ENCODE data around the gene DIAPH2. TPM values are rescaled to one million over a fixed set of nuclear protein-coding genes. Genes with fewer than 3 reads are reported as not detected.

The DIAPH2 gene
- total and polyA plus RNA-seq, 2 of the 13 experiments (the other 11 are each of a cell fraction or from before 2014, with no cell fraction given): 2.1 to 8.5 TPM

- POLR2A ChIA-PET: no interaction called here
Observed at GRCh38 chrX:97622111-97622510, 937.5 kb downstream of the DIAPH2 start.

GRCh38 chrX:97628326-97628725 is 943.7 kb downstream of the DIAPH2 start:
- H2AFZ ChIP-seq (ENCODE audit: low read length): no peak overlapping the region
- H3K79me2 ChIP-seq (ENCODE audit: insufficient read depth, low read length): no peaks in the 10 kb centered on the region
- no TSS peak for BruUV-seq (replicated peaks)
- CTCF ChIA-PET (ENCODE audit: low intra/inter-chr PET ratio, low total read pairs): no interaction called here
- no peaks in the 10 kb centered on the region for H3K4me1 ChIP-seq (ENCODE audit: insufficient read depth, low read length)
- H3K27me3 ChIP-seq (ENCODE audit: control insufficient read depth in 1 of 2, insufficient read depth in 2 of 2, low read length in 2 of 2): no peaks in the 10 kb centered on the region
- no peaks in the 10 kb centered on the region for H3K36me3 ChIP-seq (replicated peaks in 1 of 2; ENCODE audit: control insufficient read depth in 1 of 2, insufficient read depth in 2 of 2, low read length in 2 of 2)
- intact Hi-C loops (cut with micrococcal nuclease; ENCODE audit: unreplicated experiment) (no loop called here), in situ Hi-C loops (cut with HindIII; ENCODE audit: extremely low pct_ligation_motif_present, low pct_unique_long_range_greater_than_20kb) (no loop called here)
- no peak for ATAC-seq
- no peaks in the 10 kb centered on the region for H4K20me1 ChIP-seq (ENCODE audit: insufficient read depth, low read length)
- FAIRE-seq: no peak
- no peak for DNase-seq (ENCODE audit: low spot score)
- no peak overlapping the region for H3K9ac ChIP-seq (ENCODE audit: insufficient read depth, low read depth, low read length)
- H3K4me2 ChIP-seq (ENCODE audit: low read depth, low read length): no peak overlapping the region
- no peaks in the 10 kb centered on the region for H3K9me3 ChIP-seq (ENCODE audit: low read length)
- 19% methylated on average over 2 of the region's 2 CpGs for WGBS (ENCODE audit: low lambda C conversion rate)
- no peak overlapping the region for H3K27ac ChIP-seq (ENCODE audit: extremely low read length, insufficient read depth, low read length)
- POLR2A ChIA-PET: no interaction called here
- no peak overlapping the region for H3K4me3 ChIP-seq (replicated peaks in 1 of 3; ENCODE audit: insufficient read depth in 1 of 3, low read depth in 2 of 3, low read length in 3 of 3)
- TF ChIP-seq ZNF614 (CRISPR knock-in tag; IDR thresholded peaks at IDR 0.05; ENCODE audit: borderline replicate concordance): no peak
- no peak for TF ChIP-seq PHF5A (CRISPR knock-in tag; IDR thresholded peaks at IDR 0.05; ENCODE audit: low read depth, unreplicated experiment)
- no peak for TF ChIP-seq ZNF775 (CRISPR knock-in tag; IDR thresholded peaks at IDR 0.05; ENCODE audit: borderline replicate concordance)
- no peak for TF ChIP-seq ZNF446 (CRISPR knock-in tag; IDR thresholded peaks at IDR 0.05)
- no peak for TF ChIP-seq PCBP1 (IDR thresholded peaks at IDR 0.05; ENCODE audit: borderline replicate concordance, low read depth, low read length)
- no peak for TF ChIP-seq ZNF704 (CRISPR knock-in tag; IDR thresholded peaks at IDR 0.05; ENCODE audit: borderline replicate concordance)
- no peak for TF ChIP-seq PRMT3 (CRISPR knock-in tag; IDR thresholded peaks at IDR 0.05; ENCODE audit: borderline replicate concordance, low read depth)
- no peak for TF ChIP-seq NFE2 (CRISPR knock-in tag; IDR thresholded peaks at IDR 0.05)
- no peak for TF ChIP-seq ZNF543 (CRISPR knock-in tag; IDR thresholded peaks at IDR 0.05)
- no peak for TF ChIP-seq ZNF207 (IDR thresholded peaks at IDR 0.05; ENCODE audit: borderline replicate concordance)
- TF ChIP-seq ZNF33B (CRISPR knock-in tag; IDR thresholded peaks at IDR 0.05): no peak

More at GRCh38 chrX:97622111-97622510, 937.5 kb downstream of the DIAPH2 start:
- 0% methylated on average over 1 of the region's 3 CpGs for WGBS (ENCODE audit: low lambda C conversion rate)
- no peak overlapping the region for H3K4me2 ChIP-seq (ENCODE audit: low read depth, low read length)
- H3K4me1 ChIP-seq (ENCODE audit: insufficient read depth, low read length): no peaks in the 10 kb centered on the region
- BruUV-seq (replicated peaks): no TSS peak
- H3K9ac ChIP-seq (ENCODE audit: insufficient read depth, low read depth, low read length): no peak overlapping the region
- no peaks in the 10 kb centered on the region for H4K20me1 ChIP-seq (ENCODE audit: insufficient read depth, low read length)
- no peaks in the 10 kb centered on the region for H3K9me3 ChIP-seq (ENCODE audit: low read length)
- H3K27me3 ChIP-seq (ENCODE audit: control insufficient read depth in 1 of 2, insufficient read depth in 2 of 2, low read length in 2 of 2): no peaks in the 10 kb centered on the region
- in situ Hi-C loops (cut with HindIII; ENCODE audit: extremely low pct_ligation_motif_present, low pct_unique_long_range_greater_than_20kb): no loop called here
- ATAC-seq (no peak), DNase-seq (ENCODE audit: low spot score) (no peak), FAIRE-seq (no peak)
- H3K79me2 ChIP-seq (ENCODE audit: insufficient read depth, low read length): no peaks in the 10 kb centered on the region
- no peak for TF ChIP-seq CREB1 (IDR thresholded peaks at IDR 0.05)
- TF ChIP-seq CREB1 (CRISPR knock-in tag; IDR thresholded peaks at IDR 0.05): no peak
- no peak for TF ChIP-seq ZNF770 (CRISPR knock-in tag; IDR thresholded peaks at IDR 0.05)
- TF ChIP-seq ZNF878 (CRISPR knock-in tag; IDR thresholded peaks at IDR 0.05): no peak
- no peak for TF ChIP-seq MBNL3 (CRISPR knock-in tag; conservative IDR thresholded peaks at IDR 0.05)
- no peak for TF ChIP-seq MAX (IDR thresholded peaks at IDR 0.05)
- intact Hi-C loops (cut with micrococcal nuclease; ENCODE audit: unreplicated experiment): no loop called here
- H2AFZ ChIP-seq (ENCODE audit: low read length): no peak overlapping the region
- no peaks in the 10 kb centered on the region for H3K36me3 ChIP-seq (replicated peaks in 1 of 2; ENCODE audit: control insufficient read depth in 1 of 2, insufficient read depth in 2 of 2, low read length in 2 of 2)
- CTCF ChIA-PET (ENCODE audit: low intra/inter-chr PET ratio, low total read pairs): no interaction called here
- H3K4me3 ChIP-seq (replicated peaks in 1 of 3; ENCODE audit: insufficient read depth in 1 of 3, low read depth in 2 of 3, low read length in 3 of 3): no peak overlapping the region
- no peak overlapping the region for H3K27ac ChIP-seq (ENCODE audit: extremely low read length, insufficient read depth, low read length)

Measured in HepG2 (cell line).